GM23338 (cell line): ENCODE measurements around the gene L3MBTL4. TPM values are rescaled to one million over a fixed set of nuclear protein-coding genes. Genes with fewer than 3 reads are reported as not detected.

Experiments
- ATAC-seq: fragments of 200-7000 bp; cut with Tn5 transposase; 3 replicates; pipeline ENCODE4 v1.9.1; 2020
- DNase-seq: peaks from one replicate; pipeline ENCODE4 v3.0.0-alpha.2; 2015; ENCODE audit warnings: low spot score
- H2AFZ ChIP-seq: fragments of 200-600 bp; sonication (generic); 2 replicates; pipeline ENCODE4 v1.8.0; 2016; ENCODE audit warnings: antibody characterized with exemption, mild to moderate bottlenecking, moderate library complexity
- H3F3A ChIP-seq: fragments of 200-600 bp; sonication (generic); replicated peaks from 2 replicates; pipeline ENCODE4 v1.8.0; 2017; ENCODE audit warnings: antibody characterized with exemption, mixed run types, low read depth
- H3K27ac ChIP-seq: fragments of 200-600 bp; sonication (generic); 2 replicates; pipeline ENCODE4 v1.6.1; 2016; ENCODE audit warnings: low read depth
- H3K27me3 ChIP-seq: fragments of 200-600 bp; sonication (generic); 2 replicates; pipeline ENCODE4 v1.8.0; 2016; ENCODE audit warnings: mild to moderate bottlenecking, mixed run types, moderate library complexity; ENCODE audit not compliant: insufficient read depth
- H3K36me3 ChIP-seq: fragments of 200-600 bp; sonication (generic); 2 replicates; pipeline ENCODE4 v1.8.0; 2016; ENCODE audit warnings: mild to moderate bottlenecking; ENCODE audit not compliant: insufficient read depth
- H3K4me1 ChIP-seq: fragments of 200-600 bp; sonication (generic); 2 replicates; pipeline ENCODE4 v1.8.0; 2016; ENCODE audit warnings: mild to moderate bottlenecking, moderate library complexity; ENCODE audit not compliant: insufficient read depth
- H3K4me2 ChIP-seq: fragments of 200-600 bp; sonication (generic); 2 replicates; pipeline ENCODE4 v1.7.1; 2017; ENCODE audit warnings: mixed run types
- H3K4me3 ChIP-seq: fragments of 200-600 bp; sonication (generic); 2 replicates; pipeline ENCODE4 v1.6.1; 2016; ENCODE audit warnings: mixed run types
- H3K79me2 ChIP-seq: fragments of 200-600 bp; sonication (generic); replicated peaks from 2 replicates; pipeline ENCODE4 v1.8.0; 2017; ENCODE audit warnings: mild to moderate bottlenecking; ENCODE audit not compliant: insufficient read depth
- H3K9me2 ChIP-seq: fragments of 200-600 bp; sonication (generic); 2 replicates; pipeline ENCODE4 v1.8.0; 2017; ENCODE audit not compliant: insufficient read depth
- H4K20me1 ChIP-seq: fragments of 200-600 bp; sonication (generic); replicated peaks from 2 replicates; pipeline ENCODE4 v1.8.0; 2017; ENCODE audit warnings: mild to moderate bottlenecking; ENCODE audit not compliant: insufficient read depth
- H3K27ac Mint-ChIP-seq: 2 replicates; pipeline ENCODE4 v1.8.0; 2020; ENCODE audit warnings: inconsistent platforms, mild to moderate bottlenecking, moderate library complexity, mixed read lengths
- H3K27me3 Mint-ChIP-seq: 3 replicates; pipeline ENCODE4 v1.8.0; 2022; ENCODE audit warnings: low read depth, mild to moderate bottlenecking, moderate library complexity, mixed read lengths, inconsistent platforms; ENCODE audit not compliant: insufficient read depth, poor library complexity
- H3K36me3 Mint-ChIP-seq: 3 replicates; pipeline ENCODE4 v1.8.0; 2021; ENCODE audit warnings: low read depth, mild to moderate bottlenecking, inconsistent platforms, moderate library complexity, mixed read lengths
- H3K4me1 Mint-ChIP-seq: 3 replicates; pipeline ENCODE4 v1.8.0; 2020; ENCODE audit warnings: mild to moderate bottlenecking, inconsistent platforms, mixed read lengths
- H3K4me3 Mint-ChIP-seq: 3 replicates; pipeline ENCODE4 v1.8.0; 2021; ENCODE audit warnings: moderate library complexity, mild to moderate bottlenecking, inconsistent platforms, mixed read lengths
- H3K9me3 Mint-ChIP-seq: 3 replicates; pipeline ENCODE4 v1.8.0; 2020; ENCODE audit warnings: moderate library complexity, mild to moderate bottlenecking, inconsistent platforms, mixed read lengths
- CREB1 ChIP-seq: fragments of 250-450 bp; sonication (Bioruptor Pico); IDR thresholded peaks from 2 replicates; pipeline ENCODE4 v1.5.0; 2020; ENCODE audit warnings: low read depth, mild to moderate bottlenecking, moderate library complexity
- CTCF ChIP-seq, 2 experiments: fragments of 200-600 bp in 1 of 2; sonication (generic) in 1 of 2; conservative IDR thresholded peaks; 2 replicates each; pipeline versions ENCODE4 v1.5.1 to v1.6.1; 2016 to 2017; ENCODE audit warnings: antibody characterized with exemption in 2 of 2, low read depth in 2 of 2, mild to moderate bottlenecking in 2 of 2, moderate library complexity in 1 of 2
- ETS1 ChIP-seq: IDR thresholded peaks from 2 replicates; pipeline ENCODE4 v1.6.1; 2016; ENCODE audit warnings: antibody characterized with exemption
- EZH2 ChIP-seq: fragments of 200-600 bp; sonication (generic); IDR thresholded peaks from one replicate; pipeline ENCODE4 v1.8.0; 2017; ENCODE audit warnings: antibody characterized with exemption, mild to moderate bottlenecking, low read depth; ENCODE audit not compliant: unreplicated experiment
- JUNB ChIP-seq: IDR thresholded peaks from one replicate; pipeline ENCODE4 v1.6.1; 2016; ENCODE audit warnings: antibody characterized with exemption; ENCODE audit not compliant: unreplicated experiment
- NANOG ChIP-seq: IDR thresholded peaks from 2 replicates; pipeline ENCODE4 v1.6.1; 2016; ENCODE audit warnings: antibody characterized with exemption, borderline replicate concordance
- POLR2AphosphoS5 ChIP-seq: IDR thresholded peaks from 2 replicates; pipeline ENCODE4 v1.6.1; 2016; ENCODE audit warnings: antibody characterized with exemption, low read depth
- REST ChIP-seq: IDR thresholded peaks from one replicate; pipeline ENCODE4 v1.6.1; 2018; ENCODE audit warnings: antibody characterized with exemption; ENCODE audit not compliant: unreplicated experiment
- ZNF114 ChIP-seq: fragments of 250-450 bp; sonication (Bioruptor Pico); IDR thresholded peaks from 2 replicates; pipeline ENCODE4 v1.5.0; 2020; ENCODE audit warnings: mild to moderate bottlenecking, moderate library complexity
- ZNF331 ChIP-seq: fragments of 250-450 bp; sonication (Bioruptor Pico); IDR thresholded peaks from 2 replicates; pipeline ENCODE4 v1.5.0; 2020; ENCODE audit warnings: low read depth, mild to moderate bottlenecking, moderate library complexity
- ZNF462 ChIP-seq: fragments of 250-450 bp; sonication (Bioruptor Pico); IDR thresholded peaks from 2 replicates; pipeline ENCODE4 v1.5.0; 2020; ENCODE audit warnings: mild to moderate bottlenecking, moderate library complexity
- polyA plus RNA-seq: library from polyadenylated mRNA; unstranded; fragments of >200 nt; fragmentation: Nextera tagmentation; extraction: Ambion mirVana; gene quantifications from 2 replicates; pipeline ENCODE4 v1.2.1, GENCODE V29; 2016
- total RNA-seq: library from RNA; depleted of rRNA; stranded (reverse); fragments of >200 nt; shearing (Covaris generic); gene quantifications from 2 replicates; pipeline ENCODE4 v1.2.3, GENCODE V29; 2014

L3MBTL4 gene
- total and polyA plus RNA-seq, 2 experiments from 2014 or later, result 0.48 to 2.8 TPM

GRCh38 chr18:6297875-6298274, 116.8 kb downstream of the L3MBTL4 start:
- Mint-ChIP-seq H3K4me1 (peaks cover 11% of the 10 kb centered on the region), H3K36me3 (no peaks in the 10 kb centered on the region), H3K4me3 (no peak overlapping the region), H3K27ac (no peak overlapping the region), H3K9me3 (no peaks in the 10 kb centered on the region), H3K27me3 (peaks cover 3% of the 10 kb centered on the region)
- DNase-seq (no peak), ATAC-seq (no peak)
- Histone ChIP-seq H3K4me1 (no peaks in the 10 kb centered on the region), H3K4me3 (no peak overlapping the region), H4K20me1 (no peaks in the 10 kb centered on the region), H3F3A (no peaks in the 10 kb centered on the region), H3K79me2 (no peaks in the 10 kb centered on the region), H3K4me2 (no peak overlapping the region), H3K27ac (no peak overlapping the region), H3K27me3 (no peaks in the 10 kb centered on the region), H3K36me3 (no peaks in the 10 kb centered on the region), H3K9me2 (no peaks in the 10 kb centered on the region), H2AFZ (no peak overlapping the region)
- TF ChIP-seq ZNF462 (CRISPR knock-in tag) (no peak), CREB1 (no peak), NANOG (no peak), EZH2 (no peak), CTCF (conservative IDR thresholded peaks at IDR 0.05; ENCODE audit: low read depth in 2 of 2) (no peak), REST (no peak), POLR2AphosphoS5 (no peak), ZNF114 (CRISPR knock-in tag) (no peak), ETS1 (no peak), JUNB (no peak), ZNF331 (no peak)
